C4-2B (cell line): ENCODE measurements around the gene DLG2.

Experiments used
- CTCF ChIP-seq: fragments of 450-650 bp; conservative IDR thresholded peaks from 2 replicates; pipeline ENCODE4 v1.5.1; 2017; ENCODE audit warnings: mild to moderate bottlenecking
- ZFX ChIP-seq: fragments of 450-650 bp; IDR thresholded peaks from 2 replicates; pipeline ENCODE4 v1.6.1; 2017

- TF ChIP-seq CTCF (no peak), ZFX (no peak)
Observed at GRCh38 chr11:85295694-85296271, 331.4 kb downstream of the DLG2 start.
